Activated CD4-positive, alpha-beta T cell treated with anti-CD3 and anti-CD28 coated beads for 36 hours (primary cell): Measurements from ENCODE around the gene NPTX1. TPM values are rescaled to one million over a fixed set of nuclear protein-coding genes. Genes with fewer than 3 reads are reported as not detected.

Source experiments
- ATAC-seq: fragments of 200-7000 bp; cut with Tn5 transposase; one replicate; pipeline ENCODE4 v1.10.0; 2021; ENCODE audit warnings: mild to moderate bottlenecking, moderate library complexity
- CTCF ChIA-PET: fragments of 350-600 bp; sonication (Branson Sonifier 250); formaldehyde crosslinking; loops from one replicate; lab custom pipeline; 2021; ENCODE audit warnings: antibody characterized with exemption; lab: Charles Lee
- POLR2A ChIA-PET: fragments of 350-600 bp; sonication (Branson Sonifier 250); formaldehyde crosslinking; loops from one replicate; lab custom pipeline; 2021; ENCODE audit warnings: antibody characterized with exemption, inconsistent platforms; lab: Charles Lee
- DNase-seq: peaks from one replicate; pipeline ENCODE4 v3.0.0-alpha.2; 2020
- H3K27ac Mint-ChIP-seq: one replicate; pipeline ENCODE4 v1.8.0; 2021; ENCODE audit warnings: mixed read lengths
- H3K27me3 Mint-ChIP-seq: one replicate; pipeline ENCODE4 v1.8.0; 2021; ENCODE audit warnings: mixed read lengths
- H3K36me3 Mint-ChIP-seq: one replicate; pipeline ENCODE4 v1.8.0; 2021; ENCODE audit warnings: low read depth, mixed read lengths
- H3K4me1 Mint-ChIP-seq: one replicate; pipeline ENCODE4 v1.8.0; 2021; ENCODE audit warnings: mixed read lengths
- H3K4me3 Mint-ChIP-seq: one replicate; pipeline ENCODE4 v1.8.0; 2021; ENCODE audit warnings: mild to moderate bottlenecking, moderate library complexity, mixed read lengths
- H3K9me3 Mint-ChIP-seq: one replicate; pipeline ENCODE4 v1.8.0; 2021; ENCODE audit warnings: low read depth, mixed read lengths
- intact Hi-C, 2 experiments: fragments of 100-400 bp; cut with DNase I in 1 of 2; cut with micrococcal nuclease in 1 of 2; formaldehyde crosslinking; loops; one replicate each; pipeline versions ENCODE4 v1.14.2 to v1.15.1; 2022 to 2024; cut with DNase I, micrococcal nuclease
- total RNA-seq, 2 experiments: library from RNA; stranded (reverse); gene quantifications; one replicate each; pipeline ENCODE4 v1.2.3, GENCODE V29; 2021

The NPTX1 gene
- total RNA-seq, 2 experiments from 2014 or later: 22.7 to 27.5 TPM

DNA sequence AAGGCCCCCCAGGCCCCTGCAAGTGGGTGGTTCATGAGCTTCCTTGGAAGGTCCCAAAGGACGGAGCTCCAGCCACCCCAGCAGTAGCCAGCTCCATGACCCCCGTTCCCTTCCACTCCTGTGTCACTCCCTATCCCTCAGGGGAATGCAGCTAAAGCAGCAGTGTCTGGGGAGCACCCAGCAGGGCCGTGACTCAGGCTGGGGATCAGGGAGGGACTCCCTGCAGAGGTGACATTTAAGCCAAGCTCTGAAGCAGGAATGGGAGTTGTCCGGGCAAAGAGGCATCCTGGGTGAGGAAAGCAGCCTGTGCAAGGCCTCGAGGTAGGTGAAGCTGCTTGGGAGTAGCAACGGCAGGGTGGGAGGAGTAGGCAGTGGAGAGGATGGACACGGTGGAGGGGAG, 11.1 kb upstream of the NPTX1 start:
- intact Hi-C loops: no loop called here
- H3K36me3 Mint-ChIP-seq: no peaks in the 10 kb centered on the region
- ATAC-seq (no peak), DNase-seq (no peak)
- H3K27me3 Mint-ChIP-seq: peaks cover 22% of the 10 kb centered on the region
- no peaks in the 10 kb centered on the region for H3K9me3 Mint-ChIP-seq
- H3K4me3 Mint-ChIP-seq: no peak overlapping the region
- H3K27ac Mint-ChIP-seq: no peak overlapping the region
- ChIA-PET POLR2A (no interaction called here), CTCF (interaction anchor here (0.6 kb wide), 1 partner anchor 13 kb away, joined by 3 read pairs; no protein-coding TSS in a partner anchor)
- H3K4me1 Mint-ChIP-seq: no peaks in the 10 kb centered on the region

DNA sequence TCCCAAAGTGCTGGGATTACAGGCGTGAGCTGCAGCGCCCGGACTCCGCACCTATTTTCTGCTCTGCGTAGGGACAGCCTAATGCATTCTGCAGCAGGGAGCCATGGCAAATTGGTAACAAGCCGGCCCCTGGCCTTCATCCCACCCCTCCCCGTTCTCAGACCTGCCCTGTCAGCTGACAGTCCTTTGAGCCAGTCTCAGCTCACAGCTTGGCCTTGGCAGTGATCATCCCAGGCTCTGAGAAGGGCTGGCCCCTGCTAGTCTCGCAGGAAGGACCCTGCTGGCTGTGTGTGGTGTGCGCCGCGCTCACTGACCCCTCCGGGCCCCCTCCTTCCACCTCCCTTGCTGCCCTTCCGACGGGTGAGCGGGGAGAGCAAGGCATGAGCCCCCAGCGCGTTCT, 10.3 kb upstream of the NPTX1 start:
- H3K27ac Mint-ChIP-seq: no peak overlapping the region
- ATAC-seq: no peak
- intact Hi-C loops: no loop called here
- H3K4me3 Mint-ChIP-seq: no peak overlapping the region
- no peaks in the 10 kb centered on the region for H3K36me3 Mint-ChIP-seq
- no peak for DNase-seq
- H3K4me1 Mint-ChIP-seq: no peaks in the 10 kb centered on the region
- CTCF ChIA-PET: no interaction called here
- POLR2A ChIA-PET: no interaction called here
- H3K9me3 Mint-ChIP-seq: no peaks in the 10 kb centered on the region
- peaks cover 28% of the 10 kb centered on the region for H3K27me3 Mint-ChIP-seq

DNA sequence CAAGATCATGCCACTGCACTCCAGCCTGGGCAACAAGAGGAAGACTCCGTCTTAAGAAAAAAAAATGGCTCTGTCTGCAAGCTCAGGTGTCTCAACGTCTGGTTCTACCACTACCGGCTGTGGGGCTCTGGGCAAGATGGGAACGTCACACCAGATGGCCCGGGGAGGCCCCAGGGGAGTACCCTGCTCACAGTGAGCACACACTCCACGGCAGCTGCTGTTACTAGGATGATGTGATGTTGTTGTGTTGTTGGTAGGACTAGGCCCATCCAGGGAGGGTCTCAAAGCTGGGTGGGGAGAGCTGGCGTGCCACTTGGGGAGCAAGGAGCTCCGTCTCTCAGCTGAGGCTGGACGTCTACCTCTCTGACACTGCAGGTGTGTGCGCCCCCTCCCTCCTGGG, 9.4 kb upstream of the NPTX1 start:
- Mint-ChIP-seq H3K36me3 (no peaks in the 10 kb centered on the region), H3K27me3 (peaks cover 30% of the 10 kb centered on the region), H3K9me3 (no peaks in the 10 kb centered on the region), H3K4me1 (no peaks in the 10 kb centered on the region), H3K27ac (no peak overlapping the region), H3K4me3 (no peak overlapping the region)
- ATAC-seq (no peak), DNase-seq (no peak)
- ChIA-PET CTCF (no interaction called here), POLR2A (no interaction called here)
- intact Hi-C loops: no loop called here

DNA sequence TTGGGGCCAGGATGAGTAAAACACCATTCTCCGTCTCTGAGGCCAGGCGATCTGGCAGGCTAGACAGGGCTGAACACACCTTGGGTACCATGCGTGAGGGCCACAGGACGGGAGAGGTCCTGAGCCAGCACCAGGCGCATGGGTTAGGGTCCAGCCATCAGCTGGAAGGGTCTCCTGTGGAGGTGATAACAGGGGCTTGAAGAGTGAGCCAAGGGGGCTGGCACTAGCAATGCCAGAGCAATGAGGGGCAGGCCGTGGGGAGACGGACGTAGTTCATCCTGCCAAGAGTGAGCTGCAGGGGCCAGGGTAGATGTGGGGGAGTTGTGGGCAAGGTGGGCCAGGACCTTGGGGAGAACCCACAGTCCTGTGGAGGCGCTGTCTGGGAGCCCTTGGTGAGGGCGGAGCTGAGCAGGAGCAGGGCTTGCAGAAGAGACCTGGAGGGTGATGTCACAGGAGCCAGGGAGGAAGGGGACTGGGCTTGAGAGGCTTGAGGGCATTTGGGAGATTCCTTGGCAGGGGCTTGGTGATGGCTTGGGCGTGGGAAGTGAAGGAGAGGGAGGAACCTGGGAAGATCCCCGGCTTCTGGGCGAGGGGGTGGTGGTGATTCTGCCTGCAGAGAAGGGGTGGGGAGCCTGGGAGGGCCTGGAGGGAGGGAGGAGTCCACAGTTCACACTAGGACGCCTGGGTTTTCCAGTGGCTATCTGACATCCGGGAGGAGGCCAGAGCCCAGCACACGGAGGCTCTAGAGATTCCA, 6.3 kb upstream of the NPTX1 start:
- H3K27ac Mint-ChIP-seq: no peak overlapping the region
- ChIA-PET POLR2A (no interaction called here), CTCF (interaction anchor here (1.0 kb wide), 1 partner anchor 13 kb away, joined by 3 read pairs; no protein-coding TSS in a partner anchor)
- no peaks in the 10 kb centered on the region for H3K9me3 Mint-ChIP-seq
- no peaks in the 10 kb centered on the region for H3K36me3 Mint-ChIP-seq
- H3K4me3 Mint-ChIP-seq: no peak overlapping the region
- H3K4me1 Mint-ChIP-seq: peaks cover 3% of the 10 kb centered on the region
- DNase-seq (no peak), ATAC-seq (no peak)
- peaks cover 46% of the 10 kb centered on the region for H3K27me3 Mint-ChIP-seq
- intact Hi-C loops: no loop called here

DNA sequence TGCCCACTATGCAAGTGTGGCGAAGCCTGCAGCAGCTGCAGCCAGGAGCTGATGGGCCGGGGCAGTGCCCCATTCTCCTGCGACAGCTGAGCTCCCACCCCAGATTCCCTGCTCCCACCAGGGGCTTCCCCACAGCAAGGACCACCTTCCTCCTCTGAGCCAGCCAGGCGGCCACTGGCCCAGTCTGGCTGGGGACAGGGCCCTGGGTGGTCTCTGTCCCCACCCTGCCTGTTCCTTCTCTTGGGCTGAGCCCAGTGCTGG, 5.6 kb upstream of the NPTX1 start:
- no peaks in the 10 kb centered on the region for H3K36me3 Mint-ChIP-seq
- ATAC-seq (no peak), DNase-seq (no peak)
- H3K4me3 Mint-ChIP-seq: no peak overlapping the region
- intact Hi-C loops: no loop called here
- POLR2A ChIA-PET: no interaction called here
- H3K4me1 Mint-ChIP-seq: peaks cover 3% of the 10 kb centered on the region
- H3K27ac Mint-ChIP-seq: no peak overlapping the region
- CTCF ChIA-PET: no interaction called here
- H3K27me3 Mint-ChIP-seq: peaks cover 42% of the 10 kb centered on the region
- H3K9me3 Mint-ChIP-seq: no peaks in the 10 kb centered on the region

DNA sequence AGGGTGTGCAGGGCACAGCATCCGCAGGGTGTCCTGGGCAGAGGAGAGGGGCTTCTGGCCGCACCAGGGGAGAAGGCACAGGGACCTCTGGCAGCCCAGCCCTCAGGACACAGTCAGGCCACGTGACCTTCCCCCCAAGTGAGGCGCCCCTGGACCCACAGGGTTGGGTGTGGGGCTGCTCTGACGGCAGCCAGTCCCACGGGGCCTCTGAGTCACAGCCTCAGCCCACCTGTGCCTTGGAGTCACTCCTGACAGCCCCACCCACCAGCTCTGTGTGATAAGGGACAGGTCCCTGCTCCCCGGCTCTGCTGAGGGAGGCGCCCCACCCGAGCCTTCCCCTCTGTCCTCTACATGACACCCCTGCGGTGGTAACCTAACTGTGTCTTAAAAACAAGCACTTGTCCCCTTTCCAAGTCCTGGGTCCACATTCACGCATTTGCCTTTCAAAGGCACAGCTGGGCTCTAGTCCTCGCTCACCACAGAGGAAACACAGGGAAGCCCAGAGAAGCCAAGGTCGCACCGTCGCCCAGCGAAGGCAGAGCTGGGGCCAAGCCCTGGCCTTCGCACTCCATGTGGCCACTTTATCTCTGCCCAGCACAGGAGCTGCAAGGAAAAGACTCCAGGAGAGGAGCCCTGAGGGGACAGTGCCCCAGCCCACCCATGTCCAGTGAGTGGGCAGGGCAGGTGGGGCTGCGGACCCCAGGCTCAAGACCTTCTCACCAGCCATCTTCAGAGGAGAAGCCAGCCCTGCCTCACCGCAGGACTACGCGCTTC, 5.1 kb upstream of the NPTX1 start:
- Mint-ChIP-seq H3K36me3 (no peaks in the 10 kb centered on the region), H3K4me1 (peaks cover 3% of the 10 kb centered on the region), H3K9me3 (no peaks in the 10 kb centered on the region), H3K27ac (no peak overlapping the region), H3K27me3 (peaks cover 39% of the 10 kb centered on the region), H3K4me3 (no peak overlapping the region)
- ChIA-PET POLR2A (no interaction called here), CTCF (interaction anchor here (1.3 kb wide), 1 partner anchor 154 kb away, joined by 6 read pairs; no protein-coding TSS in a partner anchor)
- intact Hi-C loops: no loop called here
- DNase-seq (no peak), ATAC-seq (no peak)

DNA sequence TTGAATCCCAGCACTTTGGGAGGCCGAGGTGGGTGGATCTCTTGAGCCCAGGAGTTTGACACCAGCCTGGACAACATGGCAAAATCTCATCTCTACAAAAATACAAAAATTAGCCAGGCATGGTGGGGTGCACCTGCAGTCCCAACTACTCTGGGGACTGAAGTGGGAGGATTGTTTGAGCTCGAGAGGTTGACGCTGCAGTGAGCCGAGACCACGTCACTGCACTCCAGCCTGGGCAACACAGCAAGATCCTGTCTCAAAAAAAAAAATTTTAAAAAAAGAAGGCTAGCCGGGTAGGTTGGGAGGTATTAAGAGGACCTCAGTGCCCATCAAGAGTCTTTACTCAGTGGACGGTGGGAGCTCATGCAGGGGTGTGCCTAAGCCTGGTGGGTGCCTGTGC, 3.8 kb upstream of the NPTX1 start:
- no peak overlapping the region for H3K4me3 Mint-ChIP-seq
- ChIA-PET CTCF (interaction anchor here (0.6 to 1.3 kb wide), 2 partner anchors 155 to 1451 kb away, joined by 3 to 6 read pairs; no protein-coding TSS in a partner anchor), POLR2A (no interaction called here)
- H3K9me3 Mint-ChIP-seq: no peaks in the 10 kb centered on the region
- DNase-seq (no peak), ATAC-seq (no peak)
- peaks cover 38% of the 10 kb centered on the region for H3K27me3 Mint-ChIP-seq
- H3K4me1 Mint-ChIP-seq: peaks cover 6% of the 10 kb centered on the region
- intact Hi-C loops: no loop called here
- H3K36me3 Mint-ChIP-seq: no peaks in the 10 kb centered on the region
- H3K27ac Mint-ChIP-seq: no peak overlapping the region

DNA sequence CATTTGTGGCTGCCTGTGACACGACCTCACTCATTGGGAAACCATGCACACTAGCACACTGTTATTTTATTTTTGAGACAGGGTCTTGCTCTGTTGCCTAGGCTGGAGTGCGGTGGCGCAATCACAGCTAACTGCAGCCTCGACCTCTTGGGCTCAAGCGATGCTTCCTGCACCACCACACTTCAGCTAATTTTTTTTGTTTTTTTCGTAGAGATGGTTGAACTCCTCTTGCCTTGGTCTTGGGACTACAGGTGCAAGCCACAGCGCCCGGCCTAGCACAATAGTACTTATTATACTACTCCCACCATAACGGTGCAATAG, 2.8 kb upstream of the NPTX1 start:
- POLR2A ChIA-PET: no interaction called here
- H3K9me3 Mint-ChIP-seq: no peaks in the 10 kb centered on the region
- H3K4me1 Mint-ChIP-seq: peaks cover 13% of the 10 kb centered on the region
- CTCF ChIA-PET: interaction anchor here (1.0 kb wide), 1 partner anchor 24 kb away, joined by 3 read pairs; no protein-coding TSS in a partner anchor
- no peaks in the 10 kb centered on the region for H3K36me3 Mint-ChIP-seq
- intact Hi-C loops: loop anchor here in 1 of 2 experiments (5.0 to 10.0 kb wide), 2 partner anchors 418 to 916 kb away; partner anchors contain the start of gene BAHCC1
- peaks cover 47% of the 10 kb centered on the region for H3K27me3 Mint-ChIP-seq
- no peak for DNase-seq
- no peak overlapping the region for H3K27ac Mint-ChIP-seq
- no peak overlapping the region for H3K4me3 Mint-ChIP-seq
- no peak for ATAC-seq

DNA sequence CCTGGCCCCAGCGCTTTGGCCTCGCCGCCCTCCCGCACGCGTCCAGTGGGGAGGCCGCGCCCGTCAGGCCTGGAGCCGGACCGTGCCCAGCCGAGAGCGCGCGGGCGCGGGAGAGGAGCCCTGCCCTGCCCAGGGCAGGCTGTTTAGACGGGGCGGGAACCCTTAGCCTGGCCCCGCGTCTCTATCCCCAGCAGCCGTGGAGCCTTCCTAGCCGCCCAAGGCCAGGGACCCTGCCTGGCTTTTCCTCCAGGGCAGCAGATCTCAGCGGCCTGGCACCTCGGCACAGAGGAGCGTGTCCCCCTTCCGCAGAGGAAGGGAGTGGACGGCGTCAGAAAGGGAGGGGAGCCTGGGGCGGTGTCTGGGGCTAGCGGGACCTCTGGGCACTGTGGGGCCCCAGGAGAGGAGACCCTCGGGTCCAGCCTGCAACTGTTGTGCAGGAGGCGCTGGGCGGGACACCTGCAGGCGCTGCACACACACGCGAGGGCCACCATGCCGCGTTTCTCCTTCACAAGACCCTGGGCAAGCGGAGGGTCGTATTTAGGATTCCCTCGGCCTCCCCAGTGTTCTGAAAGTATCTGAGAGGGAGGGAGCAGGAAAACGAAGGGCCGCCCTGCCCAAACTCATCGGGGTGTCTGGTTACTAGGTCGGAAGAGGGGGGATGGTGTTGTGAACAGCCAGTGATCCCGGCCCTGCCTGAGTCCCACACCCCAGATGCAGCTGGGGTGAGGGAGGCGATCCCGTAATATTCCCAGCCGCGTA, 2.3 kb upstream of the NPTX1 start:
- H3K9me3 Mint-ChIP-seq: no peaks in the 10 kb centered on the region
- DNase-seq (no peak), ATAC-seq (no peak)
- intact Hi-C loops: loop anchor here in 1 of 2 experiments (1.0 to 10.0 kb wide), 3 partner anchors 419 to 916 kb away; partner anchors contain the start of gene BAHCC1
- no peak overlapping the region for H3K27ac Mint-ChIP-seq
- ChIA-PET POLR2A (no interaction called here), CTCF (interaction anchor here (1.0 kb wide), 1 partner anchor 24 kb away, joined by 3 read pairs; no protein-coding TSS in a partner anchor)
- H3K36me3 Mint-ChIP-seq: no peaks in the 10 kb centered on the region
- peaks cover 47% of the 10 kb centered on the region for H3K27me3 Mint-ChIP-seq
- H3K4me3 Mint-ChIP-seq: no peak overlapping the region
- peaks cover 13% of the 10 kb centered on the region for H3K4me1 Mint-ChIP-seq

DNA sequence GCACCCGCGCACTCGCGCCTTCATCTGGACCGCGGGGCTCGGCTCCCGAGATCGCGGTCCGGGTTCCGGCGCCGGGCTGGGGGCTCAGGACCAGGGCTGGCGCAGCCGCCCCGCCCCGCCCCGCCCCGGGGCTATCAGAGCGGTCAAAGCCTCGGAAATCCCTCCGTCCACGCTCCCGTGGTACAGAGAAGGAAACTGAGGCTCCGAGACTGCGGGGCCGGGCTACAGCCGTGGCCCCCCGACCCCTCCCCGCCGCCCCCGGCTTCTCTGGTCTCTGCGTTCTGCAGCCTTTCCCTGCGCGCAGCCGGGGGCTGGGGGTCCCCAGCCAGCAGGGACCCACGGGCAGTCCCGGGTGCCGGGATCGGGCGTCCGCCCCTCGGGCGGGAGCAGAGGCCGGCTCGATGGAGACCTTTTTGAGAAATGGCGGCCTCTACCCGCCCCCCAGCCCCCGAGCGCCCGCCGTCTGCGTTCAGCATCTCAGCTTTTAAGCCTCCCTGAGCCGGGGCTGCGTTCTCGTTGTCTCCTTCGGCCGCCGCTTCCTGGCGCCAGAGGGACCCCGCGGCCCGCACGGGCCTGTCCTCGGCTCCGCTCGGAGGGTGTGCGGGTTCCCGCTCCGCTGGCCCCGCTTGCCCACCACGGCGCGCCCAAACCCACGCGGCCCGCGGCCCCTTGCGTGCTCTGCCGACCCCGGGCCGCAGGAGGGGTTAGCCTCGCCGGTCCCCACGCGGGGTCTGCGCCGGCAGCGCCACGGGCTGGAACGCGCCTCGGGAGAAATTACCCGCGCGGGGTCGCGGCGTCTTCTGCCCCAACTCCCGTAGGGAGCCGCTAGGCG, 1.5 kb upstream of the NPTX1 start:
- ATAC-seq (peak; percentile 55), DNase-seq (peak; percentile 73)
- H3K4me3 Mint-ChIP-seq: no peak overlapping the region
- intact Hi-C loops: loop anchor here in 1 of 2 experiments (1.0 to 10.0 kb wide), 3 partner anchors 419 to 917 kb away; partner anchors contain the start of gene BAHCC1
- H3K36me3 Mint-ChIP-seq: peaks cover 5% of the 10 kb centered on the region
- POLR2A ChIA-PET: interaction anchor here (0.5 kb wide), 1 partner anchor 12 kb away, joined by 3 read pairs; no protein-coding TSS in a partner anchor
- H3K9me3 Mint-ChIP-seq: no peaks in the 10 kb centered on the region
- peaks cover 13% of the 10 kb centered on the region for H3K4me1 Mint-ChIP-seq
- CTCF ChIA-PET: no interaction called here
- H3K27me3 Mint-ChIP-seq: peaks cover 49% of the 10 kb centered on the region
- no peak overlapping the region for H3K27ac Mint-ChIP-seq
